Measurements from ENCODE around the gene PARS2. TPM values are rescaled to one million over a fixed set of nuclear protein-coding genes. Genes with fewer than 3 reads are reported as not detected.

Gene PARS2
- total RNA-seq, 1 donor from 2014 or later, result 7.7 TPM

DNA sequence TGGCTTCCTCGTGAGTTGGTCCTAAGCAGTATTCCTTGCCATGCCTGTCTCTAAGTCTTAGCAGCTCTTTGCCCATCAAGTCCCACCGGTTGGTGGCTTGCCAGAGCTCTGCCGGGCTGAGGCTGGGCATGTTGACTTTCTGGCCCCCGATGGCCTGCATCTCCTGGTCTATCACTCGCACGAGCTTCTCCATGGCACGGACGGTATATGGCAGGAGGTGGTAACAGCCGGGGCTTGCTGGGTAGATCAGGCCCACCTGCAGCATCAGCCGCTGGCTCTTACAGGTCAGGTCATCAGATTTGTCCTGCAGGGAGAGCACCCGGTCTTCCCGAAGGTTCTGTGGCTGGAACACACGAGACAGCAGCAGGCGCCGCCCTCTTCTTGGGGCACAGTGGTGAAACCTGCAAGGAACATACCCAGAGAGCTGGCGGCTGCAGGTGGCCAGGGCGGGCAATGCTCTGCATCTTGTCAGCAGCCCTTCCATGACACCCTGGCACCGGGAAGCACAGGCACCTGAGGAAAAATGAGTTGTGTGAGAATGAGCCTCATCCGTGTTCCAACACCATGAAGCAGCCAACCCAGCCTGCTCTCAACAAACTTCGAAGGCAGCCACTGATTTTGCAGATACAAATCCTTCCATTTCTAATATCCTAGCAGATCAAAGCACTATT lies 5.5 kb downstream of the PARS2 start:
- Mint-ChIP-seq H3K9me3 (no peaks in the 10 kb centered on the region), H3K4me3 (no peak overlapping the region), H3K4me1 (peaks cover 12% of the 10 kb centered on the region), H3K27ac (no peak overlapping the region), H3K27me3 (ENCODE audit: low read depth) (no peaks in the 10 kb centered on the region), H3K36me3 (peaks cover 7% of the 10 kb centered on the region)
- TF ChIP-seq, protein P1, sequence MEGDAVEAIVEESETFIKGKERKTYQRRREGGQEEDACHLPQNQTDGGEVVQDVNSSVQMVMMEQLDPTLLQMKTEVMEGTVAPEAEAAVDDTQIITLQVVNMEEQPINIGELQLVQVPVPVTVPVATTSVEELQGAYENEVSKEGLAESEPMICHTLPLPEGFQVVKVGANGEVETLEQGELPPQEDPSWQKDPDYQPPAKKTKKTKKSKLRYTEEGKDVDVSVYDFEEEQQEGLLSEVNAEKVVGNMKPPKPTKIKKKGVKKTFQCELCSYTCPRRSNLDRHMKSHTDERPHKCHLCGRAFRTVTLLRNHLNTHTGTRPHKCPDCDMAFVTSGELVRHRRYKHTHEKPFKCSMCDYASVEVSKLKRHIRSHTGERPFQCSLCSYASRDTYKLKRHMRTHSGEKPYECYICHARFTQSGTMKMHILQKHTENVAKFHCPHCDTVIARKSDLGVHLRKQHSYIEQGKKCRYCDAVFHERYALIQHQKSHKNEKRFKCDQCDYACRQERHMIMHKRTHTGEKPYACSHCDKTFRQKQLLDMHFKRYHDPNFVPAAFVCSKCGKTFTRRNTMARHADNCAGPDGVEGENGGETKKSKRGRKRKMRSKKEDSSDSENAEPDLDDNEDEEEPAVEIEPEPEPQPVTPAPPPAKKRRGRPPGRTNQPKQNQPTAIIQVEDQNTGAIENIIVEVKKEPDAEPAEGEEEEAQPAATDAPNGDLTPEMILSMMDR (IDR thresholded peaks at IDR 0.05; ENCODE audit: unreplicated experiment), result no peak
- no peak for DNase-seq (ENCODE audit: low spot score in 2 of 2, unreplicated experiment in 2 of 2)

DNA sequence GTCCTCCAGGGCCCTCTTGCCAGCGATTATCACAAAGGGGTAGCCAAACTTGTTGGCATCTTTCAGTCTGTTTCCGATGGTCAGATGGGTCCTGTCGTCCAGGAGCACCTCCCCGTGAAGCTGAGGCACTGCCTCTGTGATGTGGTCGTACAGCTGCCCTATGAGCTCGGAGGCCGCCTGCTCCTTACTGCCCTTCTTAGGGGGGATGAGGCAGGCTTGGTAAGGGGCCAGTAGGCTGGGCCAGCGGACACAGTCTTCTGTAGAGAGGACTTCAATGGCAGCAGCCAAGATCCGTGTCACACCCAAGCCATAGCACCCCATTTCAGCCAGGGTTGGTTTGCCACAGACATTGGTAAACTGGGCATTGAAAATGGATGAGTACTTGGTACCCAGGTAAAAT lies 6.5 kb downstream of the PARS2 start:
- peaks cover 7% of the 10 kb centered on the region for H3K36me3 Mint-ChIP-seq
- TF ChIP-seq, protein P1 (IDR thresholded peaks at IDR 0.05; ENCODE audit: unreplicated experiment), result no peak
- H3K9me3 Mint-ChIP-seq, result no peaks in the 10 kb centered on the region

DNA sequence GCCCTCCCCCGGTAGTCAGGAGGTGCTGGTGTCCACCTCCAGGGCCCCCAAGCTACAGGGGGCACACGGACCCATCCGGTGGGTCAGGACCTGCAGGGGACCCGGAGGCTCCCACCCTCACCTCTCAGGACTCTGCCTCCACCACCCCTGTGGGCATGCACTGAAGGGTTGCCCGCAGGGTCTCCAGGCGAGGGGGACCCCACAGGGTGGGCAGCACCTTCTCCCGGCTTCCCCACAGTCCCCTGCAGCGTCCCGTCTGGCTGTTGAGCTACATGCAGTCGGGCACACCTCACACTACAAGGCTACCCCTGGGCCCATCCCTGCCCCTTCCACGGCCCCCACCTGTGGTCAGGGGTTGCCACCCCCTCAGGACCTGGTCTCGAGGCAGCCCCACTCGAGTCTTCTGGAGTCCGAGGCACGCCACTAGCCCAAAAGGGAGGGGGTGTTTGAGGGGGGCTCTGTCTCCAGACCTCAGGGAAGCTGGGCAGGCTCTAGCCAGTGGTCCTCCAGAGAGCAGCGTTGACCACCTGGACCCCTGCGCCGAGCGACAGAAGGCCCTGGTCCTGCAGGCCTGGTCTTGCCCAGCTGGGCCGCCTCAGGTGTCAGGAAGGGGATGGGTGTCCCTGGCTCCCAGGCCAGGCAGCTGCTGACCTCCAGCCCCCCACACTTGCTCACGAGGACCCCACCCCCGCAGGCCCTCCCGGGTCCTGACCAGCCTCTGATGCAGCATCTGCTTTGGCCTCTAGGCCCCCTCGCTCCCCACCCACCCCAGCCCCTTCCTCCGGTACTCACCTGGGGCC lies 9.6 kb downstream of the PARS2 start:
- H3K4me1 Mint-ChIP-seq, result no peaks in the 10 kb centered on the region
- no peak overlapping the region for H3K27ac Mint-ChIP-seq
- TF ChIP-seq, protein P1 (IDR thresholded peaks at IDR 0.05; ENCODE audit: unreplicated experiment), result no peak
- DNase-seq (ENCODE audit: low spot score in 2 of 2, unreplicated experiment in 2 of 2), result no peak
- H3K9me3 Mint-ChIP-seq, result no peaks in the 10 kb centered on the region
- H3K36me3 Mint-ChIP-seq, result peaks cover 7% of the 10 kb centered on the region
- H3K4me3 Mint-ChIP-seq, result no peak overlapping the region
- H3K27me3 Mint-ChIP-seq (ENCODE audit: low read depth), result peaks cover 2% of the 10 kb centered on the region

More for the DNA sequence above, 6.5 kb downstream of the PARS2 start:
- Mint-ChIP-seq H3K27ac (no peak overlapping the region), H3K27me3 (ENCODE audit: low read depth) (no peaks in the 10 kb centered on the region), H3K4me3 (no peak overlapping the region), H3K4me1 (peaks cover 3% of the 10 kb centered on the region)
- no peak for DNase-seq (ENCODE audit: low spot score in 2 of 2, unreplicated experiment in 2 of 2)

DNA sequence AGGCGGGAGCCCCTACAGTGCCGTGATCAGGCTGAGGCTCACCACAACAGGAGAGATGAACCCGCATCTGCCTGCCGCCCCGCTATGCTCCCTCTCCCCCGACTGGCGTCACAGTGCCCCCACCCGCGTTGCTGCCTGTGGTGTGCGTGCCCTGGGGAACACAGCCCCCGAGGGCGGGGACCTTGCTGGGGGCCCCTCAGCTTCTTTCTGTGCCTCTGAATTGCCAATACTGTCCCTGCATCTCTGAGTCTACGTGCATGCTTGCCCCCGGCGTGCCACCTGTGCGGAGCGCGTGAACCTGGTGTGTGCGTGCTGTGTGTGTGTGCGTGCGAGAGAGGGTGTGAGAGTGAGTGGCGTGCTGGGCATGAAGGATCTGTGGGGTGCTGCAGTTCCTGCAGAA lies 10.3 kb downstream of the PARS2 start:
- Mint-ChIP-seq H3K27me3 (ENCODE audit: low read depth) (peaks cover 2% of the 10 kb centered on the region), H3K27ac (no peak overlapping the region), H3K9me3 (no peaks in the 10 kb centered on the region), H3K4me3 (no peak overlapping the region), H3K36me3 (peaks cover 7% of the 10 kb centered on the region), H3K4me1 (no peaks in the 10 kb centered on the region)
- TF ChIP-seq, protein P1 (IDR thresholded peaks at IDR 0.05; ENCODE audit: unreplicated experiment), result no peak
- no peak for DNase-seq (ENCODE audit: low spot score in 2 of 2, unreplicated experiment in 2 of 2)

DNA sequence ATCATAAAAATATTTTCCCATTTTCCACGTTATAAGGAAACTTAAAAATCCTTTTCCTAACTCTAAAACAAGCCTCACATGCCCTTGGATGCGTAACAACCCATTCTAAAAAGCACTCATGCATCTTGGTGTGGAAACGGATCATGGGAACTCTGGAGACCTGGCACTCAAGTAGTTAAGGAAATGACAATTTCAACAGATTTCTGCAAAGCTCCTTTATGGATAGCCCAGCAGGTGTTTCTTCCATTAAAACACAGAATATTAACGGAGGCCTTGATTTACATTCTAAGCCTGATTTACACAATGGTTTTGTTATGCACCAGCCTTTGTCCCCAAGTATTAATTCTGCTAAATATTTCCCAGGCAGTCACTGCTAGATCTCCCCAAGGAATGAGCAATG lies 12.9 kb downstream of the PARS2 start:
- Mint-ChIP-seq H3K36me3 (peaks cover 4% of the 10 kb centered on the region), H3K27me3 (ENCODE audit: low read depth) (peaks cover 2% of the 10 kb centered on the region), H3K9me3 (no peaks in the 10 kb centered on the region), H3K4me1 (no peaks in the 10 kb centered on the region), H3K27ac (no peak overlapping the region), H3K4me3 (no peak overlapping the region)
- no peak for DNase-seq (ENCODE audit: low spot score in 2 of 2, unreplicated experiment in 2 of 2)
- TF ChIP-seq, protein P1 (IDR thresholded peaks at IDR 0.05; ENCODE audit: unreplicated experiment), result no peak

Measured in mesothelial cell of epicardium (in vitro differentiated cells).